Fibroblast of lung (primary cell): ENCODE measurements around the gene HAND2. TPM values are rescaled to one million over a fixed set of nuclear protein-coding genes. Genes with fewer than 3 reads are reported as not detected.

Experiments used
- DNase-seq, 2 donors: peaks; one replicate each; pipeline versions ENCODE4 v3.0.0 to v3.0.0-alpha.2; 2010; ENCODE audit warnings: low read depth in 2 of 2
- H2AFZ ChIP-seq: 2 replicates; pipeline ENCODE4 v1.5.1; 2012; ENCODE audit warnings: low read length, control low read depth, inconsistent platforms
- H3K27ac ChIP-seq: 2 replicates; pipeline ENCODE4 v1.5.1; 2011; ENCODE audit warnings: low read length, control low read depth; ENCODE audit not compliant: insufficient read depth
- H3K27me3 ChIP-seq: 2 replicates; pipeline ENCODE4 v1.5.1; 2011; ENCODE audit warnings: mild to moderate bottlenecking, low read length; ENCODE audit not compliant: control insufficient read depth, insufficient read depth
- H3K36me3 ChIP-seq: 2 replicates; pipeline ENCODE4 v1.5.1; 2011; ENCODE audit warnings: low read length; ENCODE audit not compliant: control insufficient read depth, insufficient read depth
- H3K4me1 ChIP-seq: 2 replicates; pipeline ENCODE4 v1.5.1; 2011; ENCODE audit warnings: low read length; ENCODE audit not compliant: control insufficient read depth, insufficient read depth; ENCODE audit errors: extremely low read depth
- H3K4me2 ChIP-seq: 2 replicates; pipeline ENCODE4 v1.5.1; 2011; ENCODE audit warnings: low read length, control low read depth; ENCODE audit not compliant: insufficient read depth; ENCODE audit errors: extremely low read depth
- H3K4me3 ChIP-seq, 4 experiments: fragments of 200-600 bp in 1 of 4; sonication (generic) in 1 of 4; replicated peaks in 1 of 4; 2 replicates each; pipeline ENCODE4 v1.5.1; 2011 to 2016; ENCODE audit warnings: low read length in 4 of 4, low read depth in 3 of 4, mild to moderate bottlenecking in 3 of 4, control low read depth in 2 of 4, inconsistent platforms in 1 of 4, mixed read lengths in 1 of 4; ENCODE audit not compliant: insufficient read depth in 1 of 4; ENCODE audit errors: control extremely low read depth in 1 of 4
- H3K79me2 ChIP-seq: 2 replicates; pipeline ENCODE4 v1.5.1; 2012; ENCODE audit warnings: mild to moderate bottlenecking, low read length, inconsistent platforms; ENCODE audit not compliant: control insufficient read depth, insufficient read depth
- H3K9ac ChIP-seq: 2 replicates; pipeline ENCODE4 v1.5.1; 2011; ENCODE audit warnings: mild to moderate bottlenecking, low read length, control low read depth; ENCODE audit not compliant: insufficient read depth
- H3K9me3 ChIP-seq: 2 replicates; pipeline ENCODE4 v1.5.1; 2012; ENCODE audit warnings: low read depth, low read length; ENCODE audit not compliant: control insufficient read depth, insufficient read depth
- H4K20me1 ChIP-seq: 2 replicates; pipeline ENCODE4 v1.5.1; 2011; ENCODE audit warnings: low read length; ENCODE audit not compliant: control insufficient read depth, insufficient read depth; ENCODE audit errors: extremely low read depth
- CTCF ChIP-seq, 2 donors: IDR thresholded peaks in 1 of 2; conservative IDR thresholded peaks in 1 of 2; 1 replicate in 1 of 2; 2 replicates in 1 of 2; pipeline ENCODE4 v1.5.1; 2011 to 2012; ENCODE audit warnings: low read length in 2 of 2, control low read depth in 1 of 2, inconsistent platforms in 1 of 2, low read depth in 1 of 2, mild to moderate bottlenecking in 1 of 2
- EZH2 ChIP-seq: IDR thresholded peaks from 2 replicates; pipeline ENCODE4 v1.5.1; 2012; ENCODE audit warnings: low read length, control low read depth, mild to moderate bottlenecking; ENCODE audit errors: missing control alignments
- polyA plus RNA-seq, 2 donors: library from polyadenylated mRNA; depleted of rRNA in 1 of 2; stranded (reverse) in 1 of 2; unstranded in 1 of 2; fragments of >200 nt; gene quantifications; 2 replicates each; pipeline ENCODE4 v1.2.1, GENCODE V29; 2011 to 2012; ENCODE audit warnings: missing spikeins in 1 of 2
- total RNA-seq: library from RNA; depleted of rRNA; stranded (reverse); fragments of >200 nt; gene quantifications from 2 replicates; pipeline ENCODE4 v1.2.1, GENCODE V29; 2014

Gene HAND2
- total and polyA plus RNA-seq, 2 donors (not counting 1 experiment from before 2014, with no cell fraction given), result under 0.01 to 0.51 TPM

GRCh38 chr4:173504181-173504503, 25.9 kb downstream of the HAND2 start:
- H3K36me3 ChIP-seq, result no peaks in the 10 kb centered on the region
- no peaks in the 10 kb centered on the region for H3K4me1 ChIP-seq
- H4K20me1 ChIP-seq, result no peaks in the 10 kb centered on the region
- no peak overlapping the region for H2AFZ ChIP-seq
- H3K9me3 ChIP-seq, result no peaks in the 10 kb centered on the region
- H3K79me2 ChIP-seq, result no peaks in the 10 kb centered on the region
- no peak overlapping the region for H3K4me2 ChIP-seq
- TF ChIP-seq CTCF (conservative IDR thresholded peaks at IDR 0.05 in 1 of 2, IDR thresholded peaks at IDR 0.05 in 1 of 2; ENCODE audit: low read depth in 1 of 2, low read length in 2 of 2) (no peak), EZH2 (no peak)
- no peak for DNase-seq
- no peak overlapping the region for H3K4me3 ChIP-seq
- H3K27ac ChIP-seq, result no peak overlapping the region
- peaks cover 43% of the 10 kb centered on the region for H3K27me3 ChIP-seq
- no peak overlapping the region for H3K9ac ChIP-seq

- TF ChIP-seq CTCF (conservative IDR thresholded peaks at IDR 0.05 in 1 of 2, IDR thresholded peaks at IDR 0.05 in 1 of 2; ENCODE audit: low read depth in 1 of 2, low read length in 2 of 2) (no peak), EZH2 (no peak)
- Histone ChIP-seq H3K9me3 (no peaks in the 10 kb centered on the region), H3K4me2 (no peak overlapping the region), H2AFZ (no peak overlapping the region), H4K20me1 (no peaks in the 10 kb centered on the region), H3K36me3 (no peaks in the 10 kb centered on the region), H3K27me3 (peaks cover 42% of the 10 kb centered on the region), H3K9ac (no peak overlapping the region), H3K4me1 (no peaks in the 10 kb centered on the region), H3K27ac (no peak overlapping the region), H3K4me3 (no peak overlapping the region), H3K79me2 (no peaks in the 10 kb centered on the region)
- no peak for DNase-seq
Measured at GRCh38 chr4:173503330-173504180, 26.5 kb downstream of the HAND2 start.

GRCh38 chr4:173502282-173502681, 27.7 kb downstream of the HAND2 start:
- no peaks in the 10 kb centered on the region for H4K20me1 ChIP-seq
- no peaks in the 10 kb centered on the region for H3K79me2 ChIP-seq
- H3K9me3 ChIP-seq, result no peaks in the 10 kb centered on the region
- no peak for DNase-seq
- TF ChIP-seq EZH2 (no peak), CTCF (conservative IDR thresholded peaks at IDR 0.05 in 1 of 2, IDR thresholded peaks at IDR 0.05 in 1 of 2; ENCODE audit: low read depth in 1 of 2, low read length in 2 of 2) (no peak)
- no peak overlapping the region for H2AFZ ChIP-seq
- no peak overlapping the region for H3K4me3 ChIP-seq
- H3K27ac ChIP-seq, result no peak overlapping the region
- no peaks in the 10 kb centered on the region for H3K36me3 ChIP-seq
- no peaks in the 10 kb centered on the region for H3K4me1 ChIP-seq
- no peak overlapping the region for H3K9ac ChIP-seq
- H3K27me3 ChIP-seq, result peaks cover 38% of the 10 kb centered on the region
- no peak overlapping the region for H3K4me2 ChIP-seq
